Lower lobe of right lung (tissue), 2 donors: ENCODE data around the gene JMJD1C. TPM values are rescaled to one million over a fixed set of nuclear protein-coding genes. Genes with fewer than 3 reads are reported as not detected.
"Not testable (repeated sequence)": the region's sequence is repeated elsewhere in the genome, so short reads cannot be mapped to it uniquely, and the experiment has no call there.

ENCODE experiments used
- ATAC-seq, 2 donors: fragments of 200-7000 bp; cut with Tn5 transposase; one replicate each; pipeline ENCODE4 v1.9.1; 2020 to 2022; ENCODE audit warnings: mild to moderate bottlenecking in 2 of 2, moderate library complexity in 2 of 2
- DNase-seq: peaks from one replicate; pipeline ENCODE4 v3.0.0-alpha.2; 2020
- H3K27ac ChIP-seq: fragments of 200-600 bp; one replicate; pipeline ENCODE4 v1.8.0; 2022
- H3K27me3 ChIP-seq: fragments of 200-600 bp; one replicate; pipeline ENCODE4 v1.8.0; 2022; ENCODE audit warnings: low read depth
- H3K36me3 ChIP-seq: fragments of 200-600 bp; one replicate; pipeline ENCODE4 v1.8.0; 2022; ENCODE audit warnings: mild to moderate bottlenecking
- H3K4me1 ChIP-seq: fragments of 200-600 bp; one replicate; pipeline ENCODE4 v1.8.0; 2022
- H3K4me3 ChIP-seq: fragments of 200-600 bp; one replicate; pipeline ENCODE4 v1.8.0; 2022; ENCODE audit warnings: mild to moderate bottlenecking
- H3K9me3 ChIP-seq: fragments of 200-600 bp; one replicate; pipeline ENCODE4 v1.8.0; 2022
- intact Hi-C: fragments of 100-400 bp; cut with DNase I; formaldehyde crosslinking; loops from one replicate; pipeline ENCODE4 v1.11.0; 2022
- total RNA-seq: library from RNA; stranded (reverse); fragmentation: NEBNext Ultra II Directional; extraction: Animal tissue kit (Norgen Biotek cat#: 25700); gene quantifications from one replicate; pipeline ENCODE4 v1.2.1, GENCODE V29; 2021
- TF ChIP-seq, protein P1 (sequence below): fragments of 200-600 bp; IDR thresholded peaks from one replicate; pipeline ENCODE4 v1.8.0; 2022; ENCODE audit warnings: antibody characterized with exemption, mild to moderate bottlenecking
- donor health status: DM: no; HTN: yes; CAD: no; lungs with severe emphysema.

Gene JMJD1C
- total RNA-seq, 1 donor from 2014 or later: 100.0 TPM

DNA sequence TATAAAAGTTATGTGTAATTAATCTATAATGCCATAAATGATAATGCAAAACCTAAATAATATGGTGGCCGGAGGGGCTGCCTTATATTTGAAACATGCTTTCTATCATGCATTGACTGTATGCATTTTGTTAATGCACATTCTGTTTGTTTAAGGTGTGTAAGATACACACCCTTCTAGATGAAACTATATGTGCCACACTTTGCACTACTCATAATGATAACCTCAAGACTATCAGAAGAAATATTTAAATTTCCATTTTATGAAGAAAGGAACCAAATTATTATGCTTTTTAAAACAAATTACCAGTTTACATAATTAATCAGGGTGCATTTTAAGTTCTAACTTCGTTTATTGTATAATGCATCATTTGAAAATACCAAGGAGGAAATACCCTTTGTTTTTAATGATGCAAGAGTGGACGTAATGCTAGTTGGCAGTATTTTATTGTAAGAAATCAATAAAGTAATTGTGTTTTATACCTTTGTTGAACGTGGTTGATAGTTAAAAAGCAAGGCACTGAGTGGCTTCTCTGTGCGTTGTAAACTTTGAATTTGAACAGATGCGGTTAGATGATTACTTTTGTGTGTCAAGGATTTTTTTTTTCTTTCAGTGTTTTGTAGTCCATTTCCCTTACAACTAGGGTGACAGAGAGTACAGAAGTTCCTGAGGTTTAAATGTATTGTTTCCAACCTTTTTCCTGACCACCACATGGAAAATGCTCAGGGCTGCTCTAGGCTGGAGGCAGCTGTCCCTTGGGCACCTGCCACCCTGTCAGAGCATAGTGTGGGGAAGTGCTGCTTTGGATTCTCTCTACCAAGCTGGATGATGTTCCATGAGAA is 311.0 kb downstream of the JMJD1C start:
- TF ChIP-seq, protein P1, sequence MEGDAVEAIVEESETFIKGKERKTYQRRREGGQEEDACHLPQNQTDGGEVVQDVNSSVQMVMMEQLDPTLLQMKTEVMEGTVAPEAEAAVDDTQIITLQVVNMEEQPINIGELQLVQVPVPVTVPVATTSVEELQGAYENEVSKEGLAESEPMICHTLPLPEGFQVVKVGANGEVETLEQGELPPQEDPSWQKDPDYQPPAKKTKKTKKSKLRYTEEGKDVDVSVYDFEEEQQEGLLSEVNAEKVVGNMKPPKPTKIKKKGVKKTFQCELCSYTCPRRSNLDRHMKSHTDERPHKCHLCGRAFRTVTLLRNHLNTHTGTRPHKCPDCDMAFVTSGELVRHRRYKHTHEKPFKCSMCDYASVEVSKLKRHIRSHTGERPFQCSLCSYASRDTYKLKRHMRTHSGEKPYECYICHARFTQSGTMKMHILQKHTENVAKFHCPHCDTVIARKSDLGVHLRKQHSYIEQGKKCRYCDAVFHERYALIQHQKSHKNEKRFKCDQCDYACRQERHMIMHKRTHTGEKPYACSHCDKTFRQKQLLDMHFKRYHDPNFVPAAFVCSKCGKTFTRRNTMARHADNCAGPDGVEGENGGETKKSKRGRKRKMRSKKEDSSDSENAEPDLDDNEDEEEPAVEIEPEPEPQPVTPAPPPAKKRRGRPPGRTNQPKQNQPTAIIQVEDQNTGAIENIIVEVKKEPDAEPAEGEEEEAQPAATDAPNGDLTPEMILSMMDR: no peak
- H3K27me3 ChIP-seq: no peaks in the 10 kb centered on the region
- no peak overlapping the region for H3K4me3 ChIP-seq
- H3K27ac ChIP-seq: no peak overlapping the region
- no peak for DNase-seq
- intact Hi-C loops: no loop called here
- ATAC-seq: peak in 1 of 2 donors; percentile 15
- H3K36me3 ChIP-seq: peaks cover 58% of the 10 kb centered on the region
- H3K9me3 ChIP-seq: no peaks in the 10 kb centered on the region
- H3K4me1 ChIP-seq: peaks cover 4% of the 10 kb centered on the region

DNA sequence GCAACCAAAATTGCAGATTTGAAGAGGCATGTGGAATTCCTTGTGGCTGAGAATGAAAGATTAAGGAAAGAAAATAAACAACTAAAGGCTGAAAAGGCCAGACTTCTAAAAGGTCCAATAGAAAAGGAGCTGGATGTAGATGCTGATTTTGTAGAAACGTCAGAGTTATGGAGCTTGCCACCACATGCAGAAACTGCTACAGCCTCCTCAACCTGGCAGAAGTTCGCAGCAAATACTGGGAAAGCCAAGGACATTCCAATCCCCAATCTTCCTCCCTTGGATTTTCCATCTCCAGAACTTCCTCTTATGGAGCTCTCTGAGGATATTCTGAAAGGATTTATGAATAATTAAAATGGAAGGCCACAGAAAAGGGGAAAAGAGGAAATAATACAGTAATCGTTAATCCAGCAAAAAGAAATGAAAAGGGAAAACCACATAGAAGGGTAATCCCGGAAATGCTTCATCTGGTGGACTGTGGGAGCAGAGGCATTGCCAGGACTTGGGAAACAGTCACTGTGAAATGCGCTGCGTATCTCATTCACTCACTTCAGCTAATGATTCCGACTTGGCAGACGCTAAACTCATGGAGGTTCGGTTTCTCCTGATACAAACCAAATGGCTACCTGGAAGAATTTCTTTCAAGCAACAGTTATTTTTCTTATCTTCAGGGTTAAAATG is 311.8 kb downstream of the JMJD1C start:
- intact Hi-C loops, H3K4me3 ChIP-seq, H3K27ac ChIP-seq, H3K9me3 ChIP-seq, H3K4me1 ChIP-seq, ATAC-seq, DNase-seq, H3K27me3 ChIP-seq: not testable (repeated sequence)
- H3K36me3 ChIP-seq: peaks cover 58% of the 10 kb centered on the region

DNA sequence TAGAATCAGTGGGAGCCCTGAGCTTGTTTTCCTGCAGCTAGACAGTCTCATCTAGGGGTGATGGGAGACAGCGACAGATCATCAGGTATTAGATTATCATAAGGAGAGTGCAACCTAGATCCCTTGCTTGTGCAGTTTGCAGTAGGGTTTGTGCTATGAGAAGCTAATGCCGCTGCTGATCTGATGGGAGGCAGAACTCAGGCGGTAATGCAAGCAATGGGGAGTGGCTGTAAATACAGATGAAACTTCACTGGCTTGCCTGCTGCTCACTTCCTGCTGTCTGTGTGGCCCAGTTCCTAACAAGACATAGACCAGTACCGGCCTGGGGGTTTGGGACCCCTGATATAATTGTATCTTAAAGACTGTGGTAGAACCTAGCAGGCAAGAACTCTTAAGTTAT is 315.0 kb downstream of the JMJD1C start:
- TF ChIP-seq, protein P1: no peak
- intact Hi-C loops: no loop called here
- Histone ChIP-seq H3K36me3 (peaks cover 57% of the 10 kb centered on the region), H3K4me3 (no peak overlapping the region), H3K27ac (no peak overlapping the region), H3K4me1 (peaks cover 4% of the 10 kb centered on the region), H3K27me3 (no peaks in the 10 kb centered on the region), H3K9me3 (no peaks in the 10 kb centered on the region)
- DNase-seq: no peak
- ATAC-seq: no peak

DNA sequence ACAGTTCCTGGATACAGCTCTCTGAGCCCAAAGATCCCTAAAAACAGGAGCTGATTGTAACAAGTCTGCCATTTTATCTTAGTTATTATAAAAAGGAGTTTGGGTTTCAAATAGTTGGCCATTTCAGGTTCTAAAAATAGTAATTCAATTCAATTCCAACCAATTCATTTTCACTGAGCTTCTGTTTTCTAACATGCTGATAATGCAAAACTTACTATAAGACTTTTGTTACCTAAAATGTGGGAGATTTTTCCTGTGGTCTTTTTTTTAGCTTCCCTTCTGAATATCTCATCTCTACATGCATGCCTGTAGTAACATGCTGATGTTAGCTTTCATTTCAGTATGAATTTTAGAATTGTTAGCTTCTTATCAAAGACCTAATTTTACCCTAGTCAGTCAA is 319.3 kb downstream of the JMJD1C start:
- H3K9me3 ChIP-seq: no peaks in the 10 kb centered on the region
- peaks cover 15% of the 10 kb centered on the region for H3K36me3 ChIP-seq
- H3K27me3 ChIP-seq: no peaks in the 10 kb centered on the region
- TF ChIP-seq, protein P1: no peak
- intact Hi-C loops: no loop called here
- no peak overlapping the region for H3K27ac ChIP-seq
- no peak for DNase-seq
- ATAC-seq: no peak
- H3K4me1 ChIP-seq: peaks cover 24% of the 10 kb centered on the region
- no peak overlapping the region for H3K4me3 ChIP-seq

DNA sequence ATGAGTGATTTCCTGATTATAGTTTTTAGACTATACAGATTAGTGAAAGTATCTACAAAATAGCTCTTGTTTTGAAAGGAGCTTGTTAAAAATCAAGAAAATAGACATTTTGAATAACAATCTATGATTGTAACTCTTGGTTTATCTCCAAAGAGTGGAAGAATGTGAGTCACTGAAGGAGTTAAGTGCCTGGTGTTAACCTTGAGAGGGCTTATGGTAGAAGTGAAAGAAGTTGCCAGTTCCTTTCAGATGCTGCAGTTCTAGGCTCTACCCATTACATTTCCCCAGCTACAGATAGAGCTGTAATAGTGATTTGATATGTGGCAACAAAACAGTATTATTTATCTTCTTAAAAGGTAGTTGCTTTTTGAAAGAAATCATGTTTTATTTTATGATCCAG is 320.0 kb downstream of the JMJD1C start:
- TF ChIP-seq, protein P1: no peak
- H3K9me3 ChIP-seq: no peaks in the 10 kb centered on the region
- intact Hi-C loops: no loop called here
- no peaks in the 10 kb centered on the region for H3K27me3 ChIP-seq
- H3K36me3 ChIP-seq: peaks cover 11% of the 10 kb centered on the region
- peak in 1 of 2 donors; percentile 64 for ATAC-seq
- H3K4me1 ChIP-seq: peaks cover 24% of the 10 kb centered on the region
- DNase-seq: no peak
- H3K4me3 ChIP-seq: no peak overlapping the region
- no peak overlapping the region for H3K27ac ChIP-seq

DNA sequence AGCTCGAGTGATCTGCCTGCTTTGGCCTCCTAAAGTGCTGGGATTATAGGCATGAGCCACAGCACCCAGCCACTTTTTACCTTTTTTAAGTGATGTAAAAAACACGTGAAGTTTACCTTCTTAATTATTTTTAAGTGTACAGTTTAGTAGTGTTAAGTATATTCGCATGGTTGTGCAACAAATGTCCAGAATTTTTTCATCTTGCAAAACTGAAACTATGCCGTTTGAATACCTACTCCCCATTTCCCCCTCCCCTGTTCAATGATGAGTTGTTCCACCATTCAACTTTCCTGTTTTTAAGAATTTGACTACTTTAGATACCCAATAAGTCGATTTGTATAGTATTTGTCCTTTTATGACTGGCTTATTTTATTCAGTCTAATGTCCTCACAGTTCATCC is 321.8 kb downstream of the JMJD1C start:
- ATAC-seq: peak; percentile 39 to 55
- intact Hi-C loops: no loop called here
- DNase-seq: no peak

More for the DNA sequence above, 321.8 kb downstream of the JMJD1C start:
- H3K27me3 ChIP-seq: no peaks in the 10 kb centered on the region
- H3K27ac ChIP-seq: no peak overlapping the region
- H3K4me3 ChIP-seq: no peak overlapping the region
- TF ChIP-seq, protein P1: no peak
- H3K9me3 ChIP-seq: no peaks in the 10 kb centered on the region
- peaks cover 17% of the 10 kb centered on the region for H3K36me3 ChIP-seq
- peaks cover 24% of the 10 kb centered on the region for H3K4me1 ChIP-seq
